ENCODE results near the gene ERC2.

GRCh38 chr3:56209982-56210751, 258.1 kb downstream of the ERC2 start:
- TF ChIP-seq TEAD2 (CRISPR knock-in tag; IDR thresholded peaks at IDR 0.05) (no peak), ZSCAN30 (CRISPR knock-in tag; IDR thresholded peaks at IDR 0.05) (no peak), RAD21 (CRISPR knock-in tag; IDR thresholded peaks at IDR 0.05) (no peak), HCFC1 (IDR thresholded peaks at IDR 0.05; ENCODE audit: low read depth, low read length) (no peak), ZFP1 (CRISPR knock-in tag; IDR thresholded peaks at IDR 0.05) (no peak), POLR2AphosphoS5 (IDR thresholded peaks at IDR 0.05; ENCODE audit: low read depth, low read length) (no peak), ZNF121 (CRISPR knock-in tag; IDR thresholded peaks at IDR 0.05) (no peak)
